Stimulated activated CD8-positive, alpha-beta memory T cell treated with anti-CD3 and anti-CD28 coated beads, Interleukin-7, amount 100 ng/mL, for 24 hours (primary cell): ENCODE data around the gene METTL9.
A peak's percentile ranks its signal among the peaks of the same experiment; 100 is the strongest.
"Not testable (repeated sequence)": the region's sequence is repeated elsewhere in the genome, so short reads cannot be mapped to it uniquely, and the experiment has no call there.

Experiments
- DNase-seq: peaks from one replicate; pipeline ENCODE4 v3.0.0-alpha.2; 2020; ENCODE audit warnings: low read depth

METTL9 gene

GRCh38 chr16:21599122-21600030 is at the start of gene METTL9:
Gene METTL9 (plus strand): TSS chr16:21599577. CDS start chr16:21599734, 157 bp downstream.
- peak; percentile 85 for DNase-seq

DNA sequence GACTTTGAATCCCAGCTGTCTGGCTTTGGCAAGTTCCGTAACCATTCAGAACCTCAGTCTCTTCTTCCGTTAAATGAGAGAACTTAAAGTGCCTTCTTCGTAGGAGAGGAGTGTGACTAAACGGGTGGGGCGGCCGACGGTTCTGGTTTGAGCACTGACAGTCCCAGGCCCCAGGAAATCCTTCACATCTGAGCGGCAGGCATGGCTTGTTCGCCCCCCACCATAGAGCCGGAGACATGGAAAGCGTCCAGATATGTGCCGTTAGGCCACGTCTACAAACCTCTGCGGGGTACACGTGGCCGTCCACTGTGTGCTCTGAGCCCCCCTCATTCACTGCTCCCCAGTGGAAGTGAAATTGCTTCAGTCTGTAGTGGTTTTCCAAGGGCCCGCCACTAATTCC is 49.4 kb upstream of the METTL9 start:
- not testable (repeated sequence) for DNase-seq

- not testable (repeated sequence) for DNase-seq
Observed at GRCh38 chr16:21550435-21550834, 48.9 kb upstream of the METTL9 start.

DNA sequence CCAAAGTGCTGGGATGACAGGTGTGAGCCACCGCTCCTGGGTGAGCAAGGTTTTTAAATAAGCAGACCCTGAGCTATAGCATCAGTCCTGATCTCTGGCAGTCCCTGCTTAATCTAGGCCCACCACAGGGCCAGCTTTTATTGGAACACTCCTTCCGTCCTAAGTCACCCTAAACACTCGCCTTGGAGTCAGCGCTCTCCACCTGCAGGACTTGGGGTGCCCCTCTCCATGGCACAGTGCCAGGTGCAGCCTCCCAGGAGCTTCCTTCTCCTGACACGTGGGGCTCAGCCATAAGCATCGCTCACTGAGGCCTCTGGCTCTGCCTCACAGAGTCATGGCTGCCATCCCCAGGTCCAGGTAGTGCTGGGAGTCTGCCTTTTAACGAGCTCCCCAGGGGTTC is 48.3 kb upstream of the METTL9 start:
- DNase-seq = not testable (repeated sequence)

GRCh38 chr16:21551600-21551999 is 47.8 kb upstream of the METTL9 start:
- not testable (repeated sequence) for DNase-seq

DNA sequence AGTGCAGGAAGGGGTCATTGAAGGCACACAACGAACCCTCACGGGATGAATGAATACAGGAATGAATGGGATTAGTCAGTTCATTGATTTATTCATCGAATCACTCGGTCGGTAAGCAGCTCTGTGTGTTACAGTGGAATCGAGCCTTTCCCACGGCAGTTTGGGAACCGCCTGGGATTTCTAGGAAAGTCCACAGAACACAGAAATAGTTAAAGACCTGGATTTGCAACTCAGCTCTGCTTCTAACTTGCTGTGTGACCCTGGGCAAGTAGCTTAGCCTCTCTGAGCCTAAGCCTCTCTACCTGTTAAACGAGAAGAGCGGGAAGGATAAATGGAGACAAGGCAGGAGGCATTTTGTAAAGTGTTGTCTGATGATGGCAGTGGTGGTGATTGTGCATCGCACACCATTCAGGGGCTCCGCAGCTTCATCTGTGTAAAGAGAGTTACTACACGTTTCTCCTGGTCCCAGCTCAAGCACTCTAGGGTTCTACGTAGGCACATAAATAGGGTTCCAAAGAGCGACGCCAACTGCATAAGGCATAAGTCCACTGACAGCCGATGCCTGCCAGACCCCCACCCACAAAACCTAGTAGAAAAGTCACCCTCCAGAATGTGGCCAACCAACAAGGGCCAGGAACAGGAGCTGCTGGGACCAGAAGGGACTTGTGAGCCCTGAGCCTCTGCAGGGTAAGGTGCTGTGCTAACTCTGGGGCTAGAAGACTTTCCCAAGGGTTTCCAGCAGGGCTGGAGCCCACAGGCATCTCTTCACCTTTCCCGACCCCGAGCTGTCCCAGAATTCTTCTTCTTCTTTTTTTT is 45.7 kb upstream of the METTL9 start:
- DNase-seq = not testable (repeated sequence)

DNA sequence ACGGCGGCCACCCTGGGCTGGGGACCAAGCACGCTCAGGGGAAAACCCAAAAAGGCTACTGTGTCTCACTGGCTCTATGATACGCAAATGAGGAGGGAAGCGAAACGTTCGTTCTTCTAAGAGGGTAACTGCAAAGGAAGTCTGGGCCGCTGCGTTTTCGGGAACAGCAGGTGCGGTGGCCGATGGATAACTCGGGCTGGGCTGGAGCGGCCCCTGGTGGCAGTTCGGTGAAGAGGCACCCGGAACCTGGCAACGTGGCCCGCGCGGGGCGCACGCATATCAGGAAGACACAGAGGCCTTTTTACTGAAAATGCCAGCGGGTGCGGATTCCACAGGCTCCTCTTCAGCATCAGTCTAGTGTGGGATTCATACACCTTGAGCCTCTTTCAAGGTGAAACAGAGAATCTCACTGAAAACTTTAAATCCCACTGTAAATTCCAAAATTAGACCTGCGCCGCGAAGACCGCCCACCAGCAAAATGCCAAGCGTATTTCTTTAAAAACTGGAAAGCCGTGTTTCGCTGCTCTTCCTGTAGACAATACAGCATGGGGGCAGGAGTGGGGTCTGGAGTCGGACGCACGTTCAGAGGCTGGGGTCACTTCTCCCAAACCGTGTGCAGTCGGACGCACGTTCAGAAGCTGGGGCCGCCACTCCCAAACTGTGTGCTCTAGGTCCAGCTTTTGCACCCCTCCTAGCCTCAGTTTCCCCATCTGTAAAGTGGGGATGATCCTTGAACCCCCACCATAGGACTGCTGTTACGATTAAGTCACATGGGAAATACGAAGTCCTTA is 44.4 kb upstream of the METTL9 start:
- peak; percentile 87 for DNase-seq

DNA sequence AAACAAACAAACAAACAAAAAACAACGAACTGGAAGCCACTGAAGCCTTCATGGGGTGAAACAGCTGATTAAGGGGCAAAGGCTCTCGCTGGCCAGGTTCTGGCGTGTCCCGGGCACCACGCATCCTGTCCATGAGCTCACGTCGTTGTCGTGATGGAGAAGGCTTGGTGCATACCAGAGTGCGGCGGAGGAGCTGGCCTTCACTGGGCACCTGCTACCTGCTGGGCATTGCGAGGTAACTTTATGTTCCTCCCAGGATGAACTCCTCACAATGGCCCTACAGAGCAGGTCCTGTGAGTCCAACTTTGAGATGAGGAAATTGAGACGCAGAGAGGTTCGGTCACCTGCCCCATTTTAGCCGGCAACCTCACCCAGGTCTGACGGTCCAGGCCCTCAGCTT is 43.8 kb upstream of the METTL9 start:
- DNase-seq = not testable (repeated sequence)

- DNase-seq = not testable (repeated sequence)
Observed at GRCh38 chr16:21556026-21556595, 43.3 kb upstream of the METTL9 start.

DNA sequence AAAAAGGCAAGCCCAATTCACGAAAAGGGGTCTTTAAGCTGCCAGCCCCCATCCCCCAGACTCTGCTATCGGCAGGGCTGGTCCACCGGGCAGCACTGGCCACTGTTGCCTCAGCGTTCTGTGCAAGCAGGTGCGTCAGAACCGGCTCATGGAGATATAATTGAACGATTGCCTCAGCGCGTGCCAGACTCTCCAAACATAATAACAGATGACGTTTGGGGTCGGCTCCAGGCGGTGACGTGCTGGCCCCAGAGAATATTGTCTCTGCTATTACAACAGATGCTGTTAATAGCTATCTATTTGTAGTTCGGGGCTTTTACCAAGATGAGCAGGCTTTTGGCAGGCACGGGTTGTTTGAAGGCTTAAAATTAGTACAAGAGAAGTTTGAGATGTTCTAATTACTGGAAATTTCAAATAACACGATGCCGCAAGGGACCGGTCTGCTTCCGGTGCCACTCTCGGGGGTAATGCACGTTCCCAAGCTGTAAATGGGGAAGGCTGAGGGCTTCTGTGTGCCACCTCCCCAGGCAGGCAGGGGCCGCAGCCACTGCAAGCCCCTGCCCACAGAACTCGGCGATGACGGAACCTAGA is 42.6 kb upstream of the METTL9 start:
- DNase-seq = not testable (repeated sequence)

DNA sequence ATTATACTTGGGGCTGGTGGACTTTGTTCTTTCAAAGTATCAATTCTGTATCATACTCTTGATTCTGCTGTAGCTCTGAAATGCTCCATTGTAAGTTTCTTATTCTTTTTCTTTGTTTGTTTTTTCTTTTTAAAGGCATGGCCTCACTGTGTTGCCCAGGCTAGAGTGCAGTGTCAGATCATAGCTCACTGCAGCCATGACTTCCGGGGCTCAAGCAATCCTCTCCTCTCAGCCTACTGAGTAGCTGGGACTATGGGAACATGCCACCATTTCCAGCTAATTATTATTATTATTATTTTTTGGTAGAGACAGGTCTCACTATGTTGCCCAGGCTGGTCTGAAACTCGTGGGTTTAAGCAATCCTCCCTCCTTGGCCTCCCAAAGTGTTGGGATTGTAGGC is 38.9 kb upstream of the METTL9 start:
- DNase-seq = no peak

- DNase-seq = no peak
Observed at GRCh38 chr16:21563676-21564075, 35.7 kb upstream of the METTL9 start.

DNA sequence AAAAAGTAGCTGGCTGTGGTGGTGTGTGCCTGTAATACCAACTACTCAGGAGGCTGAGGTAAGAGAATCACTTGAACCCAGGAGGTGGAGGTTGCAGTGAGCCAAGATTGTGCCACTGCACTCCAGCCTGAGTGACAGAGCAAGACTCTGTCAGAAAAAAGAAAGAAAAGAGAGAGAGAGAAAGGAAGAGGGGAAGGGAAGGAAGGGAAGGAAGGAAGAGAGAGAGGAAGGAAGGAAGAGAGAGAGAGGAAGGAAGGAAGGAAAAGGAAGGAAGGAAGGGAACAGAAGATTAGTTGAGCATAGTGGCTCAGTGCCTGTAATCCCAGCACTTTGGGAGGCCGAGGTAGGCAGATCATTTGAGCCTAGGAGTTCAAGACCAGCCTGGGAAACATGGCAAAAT is 35.0 kb upstream of the METTL9 start:
- not testable (repeated sequence) for DNase-seq

- no peak for DNase-seq
Observed at GRCh38 chr16:21565507-21565860, 33.9 kb upstream of the METTL9 start.

- no peak for DNase-seq
Observed at GRCh38 chr16:21565861-21566669, 33.3 kb upstream of the METTL9 start.

DNA sequence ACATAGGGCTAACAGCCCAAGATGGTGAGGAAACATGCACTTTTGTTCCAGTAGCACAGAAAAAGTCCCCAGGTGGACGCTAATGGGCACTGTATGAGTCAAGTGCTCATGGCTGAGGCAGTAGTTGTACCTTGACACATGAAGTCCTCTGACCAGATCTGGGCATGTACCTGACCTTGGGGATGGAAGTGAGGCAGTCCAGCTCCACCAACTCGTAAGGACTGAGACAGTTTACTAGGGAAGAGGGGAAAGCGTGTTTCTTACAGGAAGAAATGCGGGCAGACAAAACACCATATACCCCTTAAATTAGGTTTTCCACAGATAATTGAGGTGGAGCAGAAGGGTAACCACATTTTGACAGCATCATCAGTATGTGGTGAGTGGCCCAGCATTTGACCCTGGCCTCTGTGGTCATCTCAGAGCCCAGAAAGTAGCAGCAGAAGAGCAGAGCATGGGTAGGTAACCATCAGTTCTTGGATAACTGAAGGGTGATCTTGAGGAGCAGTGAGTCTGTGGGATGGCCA is 32.4 kb upstream of the METTL9 start:
- no peak for DNase-seq

DNA sequence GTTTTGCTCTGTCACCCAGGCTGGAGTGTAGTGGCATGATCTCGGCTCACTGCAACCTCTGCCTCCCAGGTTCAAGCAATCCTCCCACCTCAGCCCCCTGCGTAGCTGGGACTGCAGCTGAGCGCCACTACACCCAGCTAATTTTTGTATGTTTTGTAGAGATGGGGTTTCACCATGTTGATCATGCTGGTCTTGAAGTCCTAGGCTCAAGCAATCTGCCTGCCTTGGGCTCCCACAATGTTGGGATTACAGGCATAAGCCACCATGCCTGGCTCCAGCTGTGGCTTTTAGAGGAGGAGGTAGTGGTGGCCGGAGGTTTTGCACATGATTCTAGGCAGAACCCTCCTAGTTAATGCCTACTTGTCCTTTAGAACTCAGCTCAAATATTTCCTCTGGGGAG is 31.9 kb upstream of the METTL9 start:
- DNase-seq = not testable (repeated sequence)

DNA sequence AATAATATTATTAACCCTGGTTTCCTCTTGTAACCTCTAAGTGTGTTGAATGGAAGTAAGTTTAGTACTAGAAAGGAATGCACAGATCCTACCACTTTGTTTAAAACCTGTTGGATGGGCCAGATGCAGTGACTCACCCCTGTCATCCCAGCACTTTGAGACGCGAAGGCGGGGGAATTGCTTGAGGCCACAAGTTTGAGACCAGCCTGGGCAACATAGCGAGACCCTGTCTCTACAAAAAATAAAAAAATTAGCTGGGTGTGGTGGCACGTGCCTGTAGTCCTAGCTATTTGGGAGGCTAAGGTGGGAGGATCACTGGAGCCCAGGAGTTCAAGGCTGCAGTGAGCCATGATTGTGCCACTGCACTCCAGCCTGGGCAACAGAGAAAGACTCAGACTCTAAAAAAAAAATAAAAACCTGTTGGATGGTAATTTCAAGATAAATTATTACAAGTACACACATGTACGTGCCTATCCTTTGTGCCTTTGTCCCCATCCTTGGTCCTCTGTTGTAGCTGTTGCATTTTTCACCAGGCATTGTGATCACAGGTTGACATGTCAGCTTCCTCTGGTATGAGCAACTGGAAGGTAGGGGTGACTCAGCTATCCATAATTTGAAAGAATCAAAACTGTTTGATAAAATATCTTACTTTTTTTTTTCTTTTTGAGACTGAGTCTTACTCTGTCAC is 30.7 kb upstream of the METTL9 start:
- DNase-seq = no peak

DNA sequence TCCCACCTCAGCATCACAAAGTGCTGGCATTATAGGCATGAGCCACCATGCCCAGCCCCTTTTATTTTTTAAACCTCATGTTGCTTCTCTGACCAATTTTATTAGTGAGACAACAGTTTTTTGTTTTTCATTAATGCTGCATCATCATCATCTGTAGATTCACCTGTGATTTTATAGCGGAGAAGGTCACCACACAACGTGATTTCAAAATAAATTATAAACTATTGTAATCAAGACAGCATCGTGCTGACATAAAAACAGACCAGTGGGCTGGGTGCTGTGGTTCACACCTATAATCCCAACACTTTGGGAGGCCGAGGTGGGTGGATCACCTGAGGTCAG is 28.7 kb upstream of the METTL9 start:
- DNase-seq = no peak

GRCh38 chr16:21573506-21573905 is 25.9 kb upstream of the METTL9 start:
- DNase-seq = not testable (repeated sequence)
